ENCODE measurements around the gene FGFR3. TPM values are rescaled to one million over a fixed set of nuclear protein-coding genes. Genes with fewer than 3 reads are reported as not detected.

Gene FGFR3
- total RNA-seq, 4 donors from 2014 or later: 56.2 to 209 (median 110) TPM

DNA sequence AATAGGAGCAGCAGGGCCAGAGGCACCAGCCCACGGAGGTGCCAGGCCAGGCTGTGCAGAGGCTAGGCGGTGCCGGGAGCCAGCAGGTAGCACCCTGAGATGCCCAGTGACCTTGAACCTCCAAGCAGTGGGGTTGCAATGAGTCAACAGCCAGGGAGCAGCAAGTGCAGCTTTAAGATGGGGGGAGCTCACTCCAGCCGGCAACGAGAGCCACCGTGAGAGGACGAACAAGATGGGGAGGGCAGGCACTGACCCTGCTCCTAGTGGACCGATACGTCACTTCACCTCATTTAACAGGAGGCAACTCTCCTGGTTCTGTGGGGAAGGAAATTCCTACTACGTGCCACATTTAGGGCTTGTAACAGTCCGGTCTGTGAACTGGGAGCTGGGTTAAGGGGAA is 58.1 kb downstream of the FGFR3 start:
- no peaks in the 10 kb centered on the region for H3K9me3 ChIP-seq
- no peak for DNase-seq
- TF ChIP-seq EP300 (IDR thresholded peaks at IDR 0.05; ENCODE audit: low read depth): no peak
- no peak for TF ChIP-seq CTCF (IDR thresholded peaks at IDR 0.05)
- no peak for TF ChIP-seq POLR2AphosphoS5 (IDR thresholded peaks at IDR 0.05)
- no peak for TF ChIP-seq POLR2A (IDR thresholded peaks at IDR 0.05)
- H3K27me3 ChIP-seq: no peaks in the 10 kb centered on the region
- no peak overlapping the region for H3K4me3 ChIP-seq
- in situ Hi-C loops (cut with MboI; ENCODE audit: low pct_ligation_motif_present in 1 of 4, low pct_unique_long_range_greater_than_20kb in 1 of 4, low sequenced_read_pairs in 3 of 4): no loop called here
- peaks cover 0 to 10% (median 0%) of the 10 kb centered on the region in 4 donors for H3K36me3 ChIP-seq
- intact Hi-C loops (cut with DNase I; ENCODE audit: low total_unique reads): loop anchor here (10.0 kb wide), 1 partner anchor 54 kb away; no protein-coding TSS in a partner anchor
- peaks cover 14 to 51% (median 35%) of the 10 kb centered on the region in 4 donors for H3K4me1 ChIP-seq
- 82% methylated on average over 11 of the region's 11 CpGs; no CpG with 5 or more reads in 1 of the 2 donors for WGBS, 2 donors (ENCODE audit: low coverage in 1 of 2)
- H3K27ac ChIP-seq: peak overlapping the region in 2 of 4 donors; percentile 69 to 71

DNA sequence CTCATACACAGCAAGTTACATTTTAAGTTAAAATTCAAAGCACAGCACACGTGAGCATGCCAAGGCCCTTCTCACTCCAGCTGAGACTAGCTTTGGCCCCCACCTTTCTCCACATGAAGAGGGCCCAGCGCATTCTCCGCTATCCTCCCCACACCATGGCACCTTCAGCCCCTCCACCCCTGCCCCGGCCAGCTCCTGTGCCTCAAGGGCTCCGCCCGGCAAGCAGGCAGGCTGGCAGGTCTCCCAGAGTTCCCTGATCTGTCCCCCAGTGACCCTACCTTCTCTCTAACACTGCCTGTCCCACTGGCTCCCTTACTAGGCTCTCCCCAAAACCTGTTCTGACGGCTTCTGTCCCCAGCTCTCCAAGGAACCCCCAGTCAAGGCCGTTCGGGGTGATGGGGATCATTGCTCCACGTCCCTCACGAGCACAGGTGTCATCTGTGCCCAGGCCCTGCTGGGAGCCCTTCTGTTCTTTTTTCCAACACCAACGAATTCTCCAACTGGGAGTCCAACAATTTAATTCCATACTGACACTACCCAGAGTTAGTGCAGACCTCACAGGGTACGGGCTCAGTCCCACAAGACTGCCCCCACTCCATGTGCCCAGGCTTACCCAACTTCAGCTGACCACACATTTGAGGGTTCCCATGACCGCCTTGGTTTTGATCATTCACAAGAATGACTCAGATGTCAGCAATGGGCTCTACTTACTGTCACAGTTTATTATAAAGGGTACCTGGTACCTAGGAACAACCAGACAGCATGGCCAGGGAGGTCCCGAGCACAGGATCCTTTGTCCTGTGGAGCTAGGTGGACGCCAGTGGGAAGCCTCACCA is 58.7 kb downstream of the FGFR3 start:
- intact Hi-C loops (cut with DNase I; ENCODE audit: low total_unique reads) (loop anchor here (10.0 kb wide), 1 partner anchor 53 kb away; no protein-coding TSS in a partner anchor), in situ Hi-C loops (cut with MboI; ENCODE audit: low pct_ligation_motif_present in 1 of 4, low pct_unique_long_range_greater_than_20kb in 1 of 4, low sequenced_read_pairs in 3 of 4) (no loop called here)
- Histone ChIP-seq H3K36me3 (peaks cover 0 to 10% (median 0%) of the 10 kb centered on the region in 4 donors), H3K4me1 (peaks cover 14 to 51% (median 36%) of the 10 kb centered on the region in 4 donors), H3K27ac (peak overlapping the region; percentile 51 to 71 (median 64)), H3K27me3 (no peaks in the 10 kb centered on the region), H3K9me3 (no peaks in the 10 kb centered on the region), H3K4me3 (no peak overlapping the region)
- TF ChIP-seq CTCF (IDR thresholded peaks at IDR 0.05) (no peak), POLR2A (IDR thresholded peaks at IDR 0.05) (no peak), POLR2AphosphoS5 (IDR thresholded peaks at IDR 0.05) (no peak)
- 79% methylated on average over 16 of the region's 16 CpGs; no CpG with 5 or more reads in 1 of the 2 donors for WGBS, 2 donors (ENCODE audit: low coverage in 1 of 2)
- DNase-seq: no peak

DNA sequence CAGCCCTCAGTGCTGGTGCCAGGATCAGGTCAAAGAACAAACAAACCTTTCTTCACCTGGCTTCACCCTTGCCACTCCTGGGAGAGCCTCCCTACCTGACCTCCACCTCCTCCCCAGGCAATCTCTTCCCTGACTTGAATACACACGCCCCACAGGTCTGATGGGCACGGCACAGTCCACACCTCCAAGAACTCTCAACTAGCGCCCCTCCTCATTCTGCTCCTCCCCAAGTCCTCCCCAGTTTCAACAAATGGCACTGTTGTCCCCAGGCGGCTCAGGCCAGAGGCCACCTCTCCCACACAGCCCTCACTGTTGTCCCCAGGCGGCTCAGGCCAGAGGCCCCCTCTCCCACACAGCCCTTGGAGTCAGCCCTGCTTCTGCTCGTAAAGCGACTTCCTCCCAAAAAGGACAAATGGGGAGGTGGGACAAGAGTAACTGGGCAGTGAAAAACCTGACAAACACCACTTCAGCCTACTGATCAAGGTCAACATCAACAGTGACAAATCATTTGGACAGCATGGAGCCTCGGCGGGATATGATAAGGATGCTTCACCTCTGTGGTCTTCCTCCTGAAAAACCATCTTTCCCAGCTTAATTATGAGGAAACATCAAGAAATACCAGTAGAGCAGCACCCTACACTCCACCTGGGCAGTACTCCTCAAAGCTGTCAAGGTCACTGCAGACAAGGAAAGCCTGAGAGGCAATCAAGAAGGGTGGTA is 60.0 kb downstream of the FGFR3 start:
- in situ Hi-C loops (cut with MboI; ENCODE audit: low pct_ligation_motif_present in 1 of 4, low pct_unique_long_range_greater_than_20kb in 1 of 4, low sequenced_read_pairs in 3 of 4): no loop called here
- Histone ChIP-seq H3K9me3 (no peaks in the 10 kb centered on the region), H3K36me3 (no peaks in the 10 kb centered on the region), H3K4me1 (peaks cover 25 to 62% (median 47%) of the 10 kb centered on the region in 4 donors), H3K27me3 (no peaks in the 10 kb centered on the region), H3K27ac (peak overlapping the region; percentile 51 to 71 (median 64)), H3K4me3 (no peak overlapping the region)
- intact Hi-C loops (cut with DNase I; ENCODE audit: low total_unique reads): loop anchor here (10.0 kb wide), 1 partner anchor 52 kb away; no protein-coding TSS in a partner anchor
- no peak for TF ChIP-seq EP300 (IDR thresholded peaks at IDR 0.05; ENCODE audit: low read depth)
- TF ChIP-seq POLR2A (IDR thresholded peaks at IDR 0.05): peak; percentile 38
- TF ChIP-seq POLR2AphosphoS5 (IDR thresholded peaks at IDR 0.05): peak in 1 of 3 donors; percentile 49
- DNase-seq: peak; percentile 71
- 69 to 100% methylated on average over 2 to 9 of the region's 9 CpGs for WGBS, 2 donors (ENCODE audit: low coverage in 1 of 2)

GRCh38 chr4:1854752-1855151 is 61.7 kb downstream of the FGFR3 start:
- Histone ChIP-seq H3K4me1 (peaks cover 25 to 67% (median 46%) of the 10 kb centered on the region in 4 donors), H3K27me3 (no peaks in the 10 kb centered on the region), H3K9me3 (no peaks in the 10 kb centered on the region), H3K36me3 (no peaks in the 10 kb centered on the region), H3K27ac (peak overlapping the region; percentile 89 to 93 (median 92)), H3K4me3 (peak overlapping the region; percentile 61 to 96 (median 90))
- intact Hi-C loops (cut with DNase I; ENCODE audit: low total_unique reads): loop anchor here (10.0 kb wide), 1 partner anchor 50 kb away; no protein-coding TSS in a partner anchor
- in situ Hi-C loops (cut with MboI; ENCODE audit: low pct_ligation_motif_present in 1 of 4, low pct_unique_long_range_greater_than_20kb in 1 of 4, low sequenced_read_pairs in 3 of 4): no loop called here
- TF ChIP-seq EP300 (IDR thresholded peaks at IDR 0.05; ENCODE audit: low read depth) (no peak), POLR2A (IDR thresholded peaks at IDR 0.05) (no peak), CTCF (IDR thresholded peaks at IDR 0.05) (no peak), POLR2AphosphoS5 (IDR thresholded peaks at IDR 0.05) (no peak)
- no peak for DNase-seq
- WGBS, 2 donors (ENCODE audit: low coverage in 1 of 2): 13 to 48% methylated on average over 1 of the region's 1 CpG
